Muscle layer of colon (tissue), 2 donors: ENCODE measurements around the gene DPP4.

Experiments used
- H3K27ac ChIP-seq: one replicate; pipeline ENCODE4 v1.7.0; 2013; ENCODE audit warnings: low read depth, mild to moderate bottlenecking, low read length, moderate library complexity
- H3K27me3 ChIP-seq, 2 donors: one replicate each; pipeline ENCODE4 v1.7.0; 2013; ENCODE audit warnings: low read length in 2 of 2, mild to moderate bottlenecking in 2 of 2; ENCODE audit not compliant: insufficient read depth in 2 of 2, control insufficient read depth in 1 of 2
- H3K36me3 ChIP-seq: one replicate; pipeline ENCODE4 v1.7.0; 2013; ENCODE audit warnings: mild to moderate bottlenecking, low read length; ENCODE audit not compliant: insufficient read depth
- H3K4me1 ChIP-seq: one replicate; pipeline ENCODE4 v1.7.0; 2013; ENCODE audit warnings: mild to moderate bottlenecking, low read length; ENCODE audit not compliant: insufficient read depth
- H3K4me3 ChIP-seq, 2 donors: one replicate each; pipeline ENCODE4 v1.7.0; 2013; ENCODE audit warnings: low read length in 2 of 2, low read depth in 1 of 2, mild to moderate bottlenecking in 1 of 2, moderate library complexity in 1 of 2
- H3K9ac ChIP-seq: one replicate; pipeline ENCODE4 v1.7.0; 2013; ENCODE audit warnings: low read length
- H3K9me3 ChIP-seq: one replicate; pipeline ENCODE4 v1.7.0; 2013; ENCODE audit warnings: mild to moderate bottlenecking, low read length
- donor health status: abdominal sarcoma.
- donor health status: Adenocarcinoma of cecum.

DPP4 gene

DNA sequence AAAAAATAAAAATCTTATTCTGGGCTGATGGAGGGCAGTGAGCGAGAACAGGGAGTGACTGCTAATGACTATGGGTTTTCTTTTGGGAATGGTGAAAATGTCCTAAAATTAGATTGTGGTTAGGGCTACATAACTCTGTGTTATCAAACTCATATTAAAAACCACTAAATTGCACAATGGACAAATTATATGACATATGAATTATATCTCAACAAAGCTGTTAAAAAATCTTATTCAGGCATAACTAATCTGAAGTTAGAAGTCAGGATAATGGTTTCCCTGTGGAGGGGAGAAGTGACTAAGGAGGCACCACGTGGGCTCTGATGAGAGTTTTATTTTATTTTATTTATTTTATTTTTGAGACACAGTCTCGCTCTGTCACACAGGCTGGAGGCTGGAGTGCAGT is 32.1 kb upstream of the DPP4 start:
- Histone ChIP-seq H3K36me3 (no peaks in the 10 kb centered on the region), H3K27ac (no peak overlapping the region), H3K4me1 (no peaks in the 10 kb centered on the region), H3K27me3 (peaks cover 0 to 3% of the 10 kb centered on the region in 2 donors), H3K4me3 (no peak overlapping the region), H3K9me3 (no peaks in the 10 kb centered on the region), H3K9ac (no peak overlapping the region)

DNA sequence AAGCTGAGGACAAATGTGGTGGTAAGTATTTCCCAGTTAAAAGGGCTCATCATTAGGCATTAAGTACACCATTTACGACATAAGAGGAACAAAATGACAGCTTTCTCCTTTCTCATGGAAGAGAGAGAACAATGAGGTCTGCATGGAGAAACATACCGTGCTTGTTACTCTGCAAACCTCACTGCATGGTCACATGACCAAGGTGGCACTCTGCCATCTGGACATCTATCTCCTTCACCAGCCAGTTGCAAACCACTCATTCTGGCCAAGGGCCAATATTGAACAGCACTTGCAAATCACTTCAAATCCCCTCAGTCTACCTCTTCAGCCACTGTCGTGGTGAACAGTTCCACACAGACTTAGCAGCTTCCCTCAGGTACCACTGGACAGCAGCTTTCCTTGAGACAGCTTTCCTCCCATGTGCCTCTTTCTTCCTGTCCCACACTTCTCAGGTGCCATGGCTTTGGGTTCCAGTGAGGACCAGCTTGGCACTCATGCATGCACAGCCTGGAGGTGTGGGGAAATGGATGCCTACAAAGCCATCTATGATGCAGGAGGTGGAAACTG is 29.5 kb upstream of the DPP4 start:
- H3K9ac ChIP-seq: no peak overlapping the region
- no peak overlapping the region for H3K4me3 ChIP-seq
- H3K4me1 ChIP-seq: no peaks in the 10 kb centered on the region
- no peaks in the 10 kb centered on the region for H3K9me3 ChIP-seq
- no peak overlapping the region for H3K27ac ChIP-seq
- peaks cover 0 to 3% of the 10 kb centered on the region in 2 donors for H3K27me3 ChIP-seq
- H3K36me3 ChIP-seq: no peaks in the 10 kb centered on the region

- H3K4me3 ChIP-seq: no peak overlapping the region
- no peaks in the 10 kb centered on the region for H3K36me3 ChIP-seq
- no peaks in the 10 kb centered on the region for H3K4me1 ChIP-seq
- H3K9me3 ChIP-seq: no peaks in the 10 kb centered on the region
- peaks cover 0 to 3% of the 10 kb centered on the region in 2 donors for H3K27me3 ChIP-seq
- H3K27ac ChIP-seq: no peak overlapping the region
- H3K9ac ChIP-seq: no peak overlapping the region
Observed at GRCh38 chr2:162100579-162100978, 26.6 kb upstream of the DPP4 start.

DNA sequence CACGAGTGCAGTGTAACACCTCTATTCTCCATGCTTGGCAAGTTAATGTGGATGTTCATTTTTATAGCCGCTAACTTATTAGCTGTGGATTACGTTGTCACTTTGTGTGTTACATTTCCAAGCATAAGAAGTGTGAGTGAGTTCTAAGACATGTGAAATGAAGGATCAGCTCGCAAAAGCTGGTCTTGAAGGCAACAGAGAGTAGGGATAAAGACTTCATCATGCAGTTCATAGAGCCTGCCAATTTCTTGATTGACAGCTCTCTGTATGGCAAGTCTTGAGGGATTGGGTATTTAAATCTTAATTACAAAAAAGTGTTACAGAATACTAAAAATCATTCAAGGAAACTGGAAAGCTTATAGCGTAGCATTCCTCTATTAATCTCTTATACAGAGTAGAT is 25.8 kb upstream of the DPP4 start:
- Histone ChIP-seq H3K27ac (no peak overlapping the region), H3K9me3 (no peaks in the 10 kb centered on the region), H3K27me3 (peaks cover 0 to 3% of the 10 kb centered on the region in 2 donors), H3K4me3 (no peak overlapping the region), H3K4me1 (no peaks in the 10 kb centered on the region), H3K9ac (no peak overlapping the region), H3K36me3 (no peaks in the 10 kb centered on the region)

DNA sequence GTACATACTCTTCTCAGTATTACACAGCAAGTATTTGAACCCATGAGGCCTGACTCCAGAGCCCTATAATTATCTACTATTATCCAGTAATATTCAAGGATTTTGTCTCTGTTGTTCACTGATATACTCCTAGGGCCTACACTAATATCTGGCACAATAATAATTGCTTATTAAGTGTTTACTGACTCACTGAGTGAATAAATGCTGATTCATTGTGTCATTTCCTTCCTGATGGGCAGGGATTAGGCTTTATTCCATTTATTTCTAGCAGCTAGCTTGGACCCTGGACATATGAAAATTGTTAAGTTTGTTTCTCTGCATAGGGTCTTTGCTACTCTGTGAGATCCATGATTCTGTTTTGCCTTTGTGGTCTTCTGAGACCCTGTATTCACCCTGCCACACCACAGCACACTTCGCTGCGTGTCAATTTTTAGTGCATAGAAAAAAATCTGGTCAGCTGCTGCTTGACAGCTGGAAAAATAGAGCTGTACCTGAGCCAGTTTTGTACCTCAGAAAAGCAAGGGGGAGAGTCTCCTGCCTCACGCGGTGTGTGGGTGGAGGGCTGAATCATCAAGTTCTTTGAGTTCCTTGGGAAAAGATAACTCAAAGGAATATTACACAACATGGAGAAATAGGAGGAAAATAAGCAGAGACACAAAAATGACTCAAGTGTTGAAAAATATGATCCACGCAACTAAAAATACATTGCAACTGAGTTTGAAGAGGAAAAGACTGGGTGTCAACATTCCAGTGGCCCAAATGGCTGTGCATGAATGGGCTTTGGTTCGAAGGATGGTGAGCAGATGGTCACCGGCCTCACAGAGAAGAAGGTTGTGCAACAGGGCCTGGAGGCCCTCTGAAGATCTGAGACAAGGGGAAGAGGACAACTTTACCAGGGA is 18.9 kb upstream of the DPP4 start:
- no peaks in the 10 kb centered on the region for H3K9me3 ChIP-seq
- H3K4me1 ChIP-seq: peaks cover 11% of the 10 kb centered on the region
- H3K36me3 ChIP-seq: no peaks in the 10 kb centered on the region
- H3K4me3 ChIP-seq: no peak overlapping the region
- H3K27me3 ChIP-seq: no peaks in the 10 kb centered on the region
- no peak overlapping the region for H3K9ac ChIP-seq
- no peak overlapping the region for H3K27ac ChIP-seq

DNA sequence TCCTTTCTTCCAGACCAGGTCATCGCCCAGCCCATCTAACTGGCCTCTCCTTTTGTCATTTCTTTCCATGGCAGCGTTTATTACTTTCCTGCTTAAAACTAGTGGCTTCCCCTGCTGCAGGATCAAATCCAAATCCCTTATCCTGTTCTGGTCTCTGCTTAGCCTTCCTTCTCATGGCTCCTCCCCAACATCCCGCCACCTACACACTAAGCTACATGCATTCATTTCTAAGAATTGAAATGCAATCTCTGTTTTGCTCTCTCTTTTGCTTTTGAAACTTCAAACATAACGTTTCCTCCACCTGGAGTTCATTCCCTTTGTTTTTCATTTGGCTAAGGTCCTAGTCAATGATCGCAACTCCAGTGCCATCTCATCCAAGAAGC is 18.0 kb upstream of the DPP4 start:
- H3K36me3 ChIP-seq: no peaks in the 10 kb centered on the region
- no peaks in the 10 kb centered on the region for H3K27me3 ChIP-seq
- peaks cover 11% of the 10 kb centered on the region for H3K4me1 ChIP-seq
- no peaks in the 10 kb centered on the region for H3K9me3 ChIP-seq
- H3K4me3 ChIP-seq: no peak overlapping the region
- H3K9ac ChIP-seq: no peak overlapping the region
- no peak overlapping the region for H3K27ac ChIP-seq

DNA sequence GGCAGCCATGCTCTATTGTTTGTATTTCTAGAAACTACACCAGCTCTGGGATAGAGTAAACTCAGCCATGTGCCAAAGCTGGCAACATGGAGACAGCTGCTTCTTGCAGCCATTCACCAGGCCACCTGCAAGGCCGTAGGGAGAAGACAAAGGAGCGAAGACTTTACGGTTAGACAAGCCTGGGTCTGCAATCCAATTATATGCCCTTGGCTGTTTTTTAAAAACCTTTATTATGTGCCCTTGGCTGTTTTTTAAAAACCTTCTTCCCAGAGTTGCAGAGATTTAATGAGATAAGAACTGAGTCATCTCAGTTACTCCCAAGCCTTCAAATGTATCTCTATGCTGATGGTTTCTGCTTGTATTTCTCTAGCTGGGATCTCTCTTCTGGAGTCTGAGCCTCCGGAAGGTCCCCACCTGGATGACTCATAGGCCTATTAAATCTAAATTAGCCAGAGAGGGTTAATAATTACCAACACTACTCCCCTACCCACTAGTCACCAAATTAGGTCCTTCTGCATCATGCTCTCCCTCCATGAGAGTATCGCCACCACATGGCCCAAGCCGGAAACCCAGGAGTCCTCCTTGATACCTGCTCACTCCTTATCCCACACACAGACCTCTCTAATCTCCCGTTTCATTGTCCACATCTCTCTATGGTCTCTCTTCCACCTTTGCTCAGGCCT is 17.5 kb upstream of the DPP4 start:
- no peaks in the 10 kb centered on the region for H3K9me3 ChIP-seq
- no peaks in the 10 kb centered on the region for H3K36me3 ChIP-seq
- H3K4me3 ChIP-seq: no peak overlapping the region
- no peak overlapping the region for H3K27ac ChIP-seq
- no peaks in the 10 kb centered on the region for H3K27me3 ChIP-seq
- H3K4me1 ChIP-seq: peaks cover 11% of the 10 kb centered on the region
- no peak overlapping the region for H3K9ac ChIP-seq

DNA sequence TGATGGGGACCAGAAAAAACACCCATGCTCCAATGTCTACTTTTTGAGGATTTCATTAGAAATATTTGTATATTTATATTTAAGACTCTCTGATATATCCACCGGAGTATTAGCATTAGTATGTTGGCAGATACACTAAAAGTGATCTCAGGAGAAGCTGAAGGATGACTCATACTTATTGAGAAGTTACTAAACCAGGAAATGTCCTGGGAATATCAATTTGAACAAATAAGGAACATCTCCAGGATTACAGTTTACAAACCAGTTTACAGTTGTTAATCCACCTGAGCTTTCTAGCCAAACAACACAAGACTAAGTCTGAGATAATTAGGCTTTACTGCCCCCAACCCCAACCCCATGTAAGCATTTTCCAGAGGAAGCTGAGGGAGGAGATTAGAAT is 16.1 kb upstream of the DPP4 start:
- no peak overlapping the region for H3K27ac ChIP-seq
- H3K4me3 ChIP-seq: no peak overlapping the region
- no peaks in the 10 kb centered on the region for H3K36me3 ChIP-seq
- H3K27me3 ChIP-seq: no peaks in the 10 kb centered on the region
- H3K9ac ChIP-seq: no peak overlapping the region
- no peaks in the 10 kb centered on the region for H3K9me3 ChIP-seq
- peaks cover 11% of the 10 kb centered on the region for H3K4me1 ChIP-seq

DNA sequence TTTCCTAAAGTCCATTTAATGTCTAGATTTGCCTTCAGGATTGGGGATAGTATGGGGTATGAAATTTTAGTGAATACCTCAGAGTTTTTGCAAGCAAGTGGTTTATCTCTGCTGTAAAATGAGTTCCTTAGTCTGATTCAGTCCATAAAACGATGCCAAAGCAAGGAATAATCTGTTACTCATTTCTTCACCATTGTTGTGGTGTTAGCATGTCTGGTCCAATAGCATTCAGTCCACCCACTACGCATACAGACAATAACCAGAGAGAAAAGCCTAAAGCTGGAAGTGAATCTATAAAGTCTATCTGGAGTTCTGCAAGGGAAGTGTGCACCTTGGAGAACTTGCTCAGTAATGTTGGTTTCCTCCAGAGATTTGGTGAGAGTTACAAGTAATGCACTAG is 12.9 kb upstream of the DPP4 start:
- Histone ChIP-seq H3K9ac (no peak overlapping the region), H3K27me3 (no peaks in the 10 kb centered on the region), H3K27ac (no peak overlapping the region), H3K4me3 (no peak overlapping the region), H3K36me3 (no peaks in the 10 kb centered on the region), H3K4me1 (peaks cover 13% of the 10 kb centered on the region), H3K9me3 (no peaks in the 10 kb centered on the region)

- Histone ChIP-seq H3K36me3 (no peaks in the 10 kb centered on the region), H3K27me3 (no peaks in the 10 kb centered on the region), H3K9me3 (no peaks in the 10 kb centered on the region)
Observed at GRCh38 chr2:162085090-162085891, 11.3 kb upstream of the DPP4 start.

DNA sequence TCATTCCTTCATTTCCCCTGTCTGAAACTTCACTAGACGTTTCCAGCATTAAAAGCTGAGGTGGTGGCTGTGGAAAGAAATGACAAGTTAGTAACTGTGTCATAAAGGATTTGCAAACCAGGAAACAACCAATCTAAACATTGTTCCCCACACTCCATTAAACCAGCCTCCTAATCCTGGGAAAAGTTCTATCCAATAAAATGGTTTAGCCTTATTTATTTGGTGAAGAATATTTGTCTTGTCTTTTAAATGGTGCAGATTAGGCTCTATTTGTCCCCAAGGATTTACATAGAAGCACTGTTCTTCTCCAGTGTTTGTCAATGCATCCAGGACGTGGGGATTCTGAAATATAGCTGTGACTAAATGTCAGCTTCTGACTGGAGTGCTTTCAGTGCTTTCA is 10.5 kb upstream of the DPP4 start:
- H3K9me3 ChIP-seq: no peaks in the 10 kb centered on the region
- H3K27me3 ChIP-seq: no peaks in the 10 kb centered on the region
- H3K9ac ChIP-seq: no peak overlapping the region
- peaks cover 5% of the 10 kb centered on the region for H3K4me1 ChIP-seq
- no peaks in the 10 kb centered on the region for H3K36me3 ChIP-seq
- no peak overlapping the region for H3K4me3 ChIP-seq
- no peak overlapping the region for H3K27ac ChIP-seq

More at GRCh38 chr2:162085090-162085891, 11.3 kb upstream of the DPP4 start:
- Histone ChIP-seq H3K9ac (no peak overlapping the region), H3K27ac (no peak overlapping the region), H3K4me3 (no peak overlapping the region), H3K4me1 (peaks cover 5% of the 10 kb centered on the region)
